NCI-H1417 (cell line): Measurements from ENCODE around the gene COG5.

Source experiments
- DNase-seq, 3 experiments: peaks; one replicate each; lab custom pipeline; 2025; lab: John Stamatoyannopoulos, UW

COG5 gene

GRCh38 chr7:107330478-107330877, 233.2 kb downstream of the COG5 start:
- no peak for DNase-seq

GRCh38 chr7:107327986-107328569, 235.6 kb downstream of the COG5 start:
- peak in 1 of 3 experiments; percentile 23 for DNase-seq

GRCh38 chr7:107326061-107326460, 237.7 kb downstream of the COG5 start:
- no peak for DNase-seq

DNA sequence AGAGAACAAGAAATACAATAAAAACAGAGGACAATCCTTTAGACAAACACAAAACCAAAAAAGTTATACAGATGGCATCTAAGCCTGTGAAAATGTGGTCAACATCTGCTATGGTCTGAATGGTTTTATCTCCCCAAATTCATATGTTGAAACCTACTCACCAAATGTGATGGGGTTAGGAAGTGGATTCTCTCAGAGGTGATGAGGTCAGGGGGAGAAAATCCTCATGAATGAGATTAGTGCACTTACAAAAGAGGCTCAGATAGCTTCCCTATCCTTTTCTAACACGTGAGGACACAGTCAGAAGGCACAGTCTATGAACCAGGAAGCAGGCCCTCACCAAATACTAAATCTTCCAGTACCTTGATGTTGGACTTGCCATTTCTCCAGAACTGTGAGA, 241.7 kb downstream of the COG5 start:
- DNase-seq: no peak

- DNase-seq: no peak
Measured at GRCh38 chr7:107321611-107322010, 242.1 kb downstream of the COG5 start.

- DNase-seq: no peak
Measured at GRCh38 chr7:107319724-107320228, 243.9 kb downstream of the COG5 start.

GRCh38 chr7:107318523-107319160, 245.1 kb downstream of the COG5 start:
- DNase-seq: peak in 1 of 3 experiments; percentile 5

DNA sequence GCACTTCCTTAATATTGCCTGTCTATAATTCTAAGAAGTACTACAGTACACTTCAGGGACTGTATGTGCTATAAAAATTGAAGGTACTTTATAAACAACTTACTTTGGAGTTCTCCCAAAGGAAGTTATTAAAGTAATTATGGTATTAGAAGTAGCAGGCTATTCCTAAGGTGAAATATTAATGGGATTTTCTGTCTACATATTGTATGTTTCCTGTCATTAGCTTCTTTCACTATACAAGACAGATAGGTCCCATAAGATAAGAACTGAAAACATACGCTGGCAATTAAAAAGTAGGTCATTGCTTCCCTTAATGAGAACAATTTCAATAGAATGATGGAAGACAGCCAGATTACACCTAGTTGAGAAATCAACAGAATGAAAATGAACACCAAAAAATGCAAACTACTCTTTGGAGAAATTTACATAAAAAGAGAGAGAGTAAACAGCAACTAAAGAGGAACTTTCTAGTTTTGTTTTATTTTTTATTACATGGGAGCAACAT, 248.0 kb downstream of the COG5 start:
- DNase-seq: peak in 1 of 3 experiments; percentile 15

DNA sequence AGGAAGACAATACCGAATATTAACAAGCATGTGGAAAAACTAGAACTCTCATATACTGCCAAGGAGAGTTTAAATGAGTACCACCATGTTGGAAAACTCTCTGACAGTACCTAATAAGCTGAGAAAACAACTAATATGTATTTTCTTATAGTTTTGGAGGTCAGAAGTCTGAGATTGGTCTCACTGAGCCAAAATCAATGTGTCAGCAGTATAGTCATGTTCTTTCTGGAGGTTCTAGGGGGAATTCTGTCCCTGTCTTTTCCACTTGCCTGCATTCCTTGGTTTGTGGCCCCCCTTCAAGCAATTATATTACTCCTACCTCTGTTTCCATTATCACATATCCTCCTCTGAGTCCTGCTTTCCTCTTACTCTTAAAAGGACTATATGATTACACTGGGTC, 250.4 kb downstream of the COG5 start:
- DNase-seq: no peak

DNA sequence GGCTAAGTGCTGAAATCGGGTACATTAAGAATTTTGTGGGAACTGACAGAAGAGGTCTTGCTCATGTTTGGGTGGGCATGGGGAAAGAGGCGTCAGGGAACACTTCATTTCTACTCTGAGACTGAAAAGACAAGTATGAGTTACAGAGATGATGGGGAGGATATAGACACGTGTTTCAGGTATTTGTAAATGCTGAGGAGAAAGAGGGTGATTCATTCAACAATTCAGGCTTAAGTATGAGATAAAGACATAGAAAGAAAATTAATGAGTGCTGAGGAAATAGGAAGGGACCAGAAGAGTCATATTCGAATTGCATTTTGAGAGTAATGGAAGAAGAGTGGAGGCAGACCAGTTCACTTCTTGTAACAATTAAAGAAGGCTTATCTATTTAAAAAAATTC, 251.3 kb downstream of the COG5 start:
- DNase-seq: no peak

DNA sequence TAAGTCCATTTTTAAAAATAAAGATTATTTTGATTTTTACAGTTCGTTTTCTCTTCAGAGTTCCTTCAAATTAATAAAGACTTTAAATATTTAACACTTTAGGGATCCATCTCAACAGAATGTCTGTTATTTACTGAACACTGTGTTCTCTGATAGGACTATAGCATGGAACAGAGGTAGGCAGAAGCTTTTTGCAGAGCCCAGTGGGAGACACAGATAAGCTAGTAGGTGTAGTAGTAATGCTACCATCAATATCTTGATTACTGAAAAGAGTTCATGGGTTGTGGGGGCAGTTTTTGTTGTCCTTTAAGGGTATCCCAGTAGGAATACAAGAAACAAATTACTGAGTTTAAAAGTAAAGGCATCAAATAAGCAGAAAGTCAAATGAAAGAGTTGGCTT, 254.4 kb downstream of the COG5 start:
- DNase-seq: no peak

DNA sequence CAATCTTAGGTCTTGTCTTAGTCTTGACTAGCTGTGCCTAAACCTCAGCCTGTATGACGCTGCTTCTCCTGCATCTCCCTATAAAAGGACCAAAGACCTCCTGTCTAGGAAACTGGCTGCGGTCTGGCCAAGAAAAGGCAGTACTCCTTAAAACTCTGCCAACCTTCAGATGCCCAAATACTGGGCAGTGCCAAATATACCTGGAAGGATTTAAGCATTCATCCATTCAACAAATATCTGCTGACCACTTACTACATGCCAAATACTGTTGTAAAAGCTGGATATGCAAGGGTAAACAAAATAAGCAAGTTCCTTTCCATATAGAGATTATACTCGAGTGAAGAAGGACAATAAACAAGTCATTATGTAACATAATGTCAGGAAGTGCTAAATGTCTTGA, 259.1 kb downstream of the COG5 start:
- DNase-seq: no peak

DNA sequence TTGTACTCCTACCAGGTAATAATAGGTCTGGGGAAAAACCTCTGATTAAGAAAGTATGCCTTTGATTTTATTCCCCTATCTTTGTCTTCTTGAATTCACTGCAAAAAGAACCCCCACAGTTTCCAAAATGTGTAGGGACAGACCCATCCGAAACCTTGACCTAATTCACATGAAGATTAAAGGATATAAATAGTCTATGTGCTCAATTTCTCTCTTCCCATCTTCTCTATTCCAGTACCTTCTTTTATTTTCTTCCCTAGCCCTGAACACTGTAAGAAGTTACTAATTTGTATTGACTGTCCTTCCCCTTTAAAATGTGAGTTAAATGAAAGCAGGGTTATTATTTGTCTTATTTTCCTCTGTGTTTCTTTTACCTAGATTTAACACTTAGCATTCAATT, 259.7 kb downstream of the COG5 start:
- no peak for DNase-seq

- no peak for DNase-seq
Measured at GRCh38 chr7:107302250-107302847, 261.4 kb downstream of the COG5 start.

DNA sequence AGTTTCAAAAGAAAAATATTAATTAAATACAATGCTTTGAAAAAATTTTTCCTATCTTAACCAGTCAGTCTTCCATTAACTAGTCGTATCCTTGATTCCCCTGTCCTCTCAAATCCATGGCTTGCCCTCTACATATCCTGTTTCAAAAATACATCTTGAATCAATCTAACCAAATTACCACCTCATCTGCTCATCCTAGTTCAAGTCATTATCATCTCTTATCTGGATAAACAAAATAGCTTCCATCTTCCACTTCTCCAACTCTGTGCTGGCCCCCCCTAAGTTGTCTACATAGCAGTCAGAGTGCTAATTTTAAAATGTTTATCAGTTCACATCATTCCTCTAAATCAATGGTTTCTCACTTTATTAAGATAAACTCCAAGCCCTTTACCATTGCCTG, 269.5 kb downstream of the COG5 start:
- DNase-seq: no peak

- no peak for DNase-seq
Measured at GRCh38 chr7:107292591-107292990, 271.1 kb downstream of the COG5 start.

DNA sequence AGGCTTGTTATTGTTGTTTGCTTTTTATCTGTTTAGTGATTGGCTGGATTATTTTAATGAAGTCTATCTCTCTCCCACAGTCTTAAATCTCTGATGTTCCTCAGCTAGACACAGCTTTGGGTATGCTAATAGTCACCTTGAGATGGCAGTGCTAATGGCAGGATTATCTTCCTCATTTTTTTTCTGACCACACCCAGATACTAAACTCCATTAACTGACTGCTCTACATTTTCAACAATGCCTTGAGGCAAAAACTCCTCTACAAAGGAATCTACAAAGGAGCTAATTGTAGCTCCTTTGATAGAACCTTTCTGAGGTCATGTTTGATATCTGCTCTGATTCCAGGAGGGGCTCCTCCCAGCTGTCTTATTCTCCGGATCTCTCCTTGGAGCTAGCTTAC, 272.3 kb downstream of the COG5 start:
- DNase-seq: no peak

- DNase-seq: no peak
Measured at GRCh38 chr7:107286751-107287621, 276.7 kb downstream of the COG5 start.

DNA sequence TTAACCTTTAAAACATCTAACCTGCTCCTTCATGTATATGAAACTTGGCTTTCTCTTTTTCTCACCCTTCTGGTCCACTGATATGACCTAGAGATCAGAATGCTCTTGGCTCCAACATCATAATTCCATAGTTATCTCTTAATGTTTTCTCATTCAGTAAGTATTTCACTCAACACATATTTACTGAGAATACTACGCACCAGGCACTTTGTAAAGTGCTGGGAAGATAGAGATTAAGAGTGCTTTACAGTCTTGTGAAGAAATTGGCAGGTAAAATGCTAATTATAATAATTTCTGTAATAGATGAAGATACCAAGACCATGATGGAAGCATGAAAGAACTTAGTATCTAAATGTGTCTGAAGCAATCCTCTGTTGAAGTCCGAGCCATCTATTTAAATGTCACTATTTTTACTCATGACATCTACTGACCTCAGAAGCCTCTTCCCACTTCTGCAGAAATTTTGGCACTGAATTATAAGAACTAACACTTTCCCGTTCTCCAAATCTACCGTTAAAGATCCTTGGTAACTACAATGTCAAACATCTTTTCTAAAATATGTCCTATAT, 278.7 kb downstream of the COG5 start:
- DNase-seq: no peak

GRCh38 chr7:107277331-107277730, 286.4 kb downstream of the COG5 start:
- no peak for DNase-seq

GRCh38 chr7:107276220-107276827, 287.4 kb downstream of the COG5 start:
- no peak for DNase-seq

- DNase-seq: no peak
Measured at GRCh38 chr7:107274506-107274905, 289.2 kb downstream of the COG5 start.
